Calu3 (cell line): ENCODE results near the gene LGR6. TPM values are rescaled to one million over a fixed set of nuclear protein-coding genes. Genes with fewer than 3 reads are reported as not detected.

Experiments
- BruUV-seq: library from RNA; stranded (reverse); fragments of 400-500 nt; replicated peaks from 2 replicates; lab custom pipeline; 2021; lab: Mats Ljungman, UMichigan
- CTCF ChIA-PET: fragments of 300-600 bp; sonication (Branson Sonifier 250); formaldehyde crosslinking; loops from one replicate; lab custom pipeline; 2022; ENCODE audit warnings: antibody characterized with exemption; lab: Charles Lee
- DNase-seq: peaks from one replicate; pipeline ENCODE4 v3.0.0; 2022
- H3K27ac Mint-ChIP-seq: one replicate; pipeline ENCODE4 v1.8.0; 2022; ENCODE audit warnings: mixed read lengths; ENCODE audit not compliant: unreplicated experiment
- H3K27me3 Mint-ChIP-seq: one replicate; pipeline ENCODE4 v1.8.0; 2022; ENCODE audit warnings: mixed read lengths; ENCODE audit not compliant: unreplicated experiment
- H3K36me3 Mint-ChIP-seq: one replicate; pipeline ENCODE4 v1.8.0; 2022; ENCODE audit warnings: mild to moderate bottlenecking, moderate library complexity, mixed read lengths; ENCODE audit not compliant: insufficient read depth, unreplicated experiment
- H3K4me1 Mint-ChIP-seq: one replicate; pipeline ENCODE4 v1.8.0; 2022; ENCODE audit warnings: mild to moderate bottlenecking, low read depth, mixed read lengths; ENCODE audit not compliant: unreplicated experiment
- H3K4me3 Mint-ChIP-seq: one replicate; pipeline ENCODE4 v1.8.0; 2022; ENCODE audit warnings: mild to moderate bottlenecking, low read depth, moderate library complexity, mixed read lengths; ENCODE audit not compliant: unreplicated experiment
- H3K9me3 Mint-ChIP-seq: one replicate; pipeline ENCODE4 v1.8.0; 2022; ENCODE audit warnings: low read depth, mixed read lengths; ENCODE audit not compliant: unreplicated experiment
- intact Hi-C: fragments of 100-400 bp; cut with micrococcal nuclease; formaldehyde crosslinking; loops from one replicate; pipeline ENCODE4 v1.10.0; 2022; ENCODE audit not compliant: unreplicated experiment
- total RNA-seq: library from RNA; stranded (reverse); gene quantifications from 2 replicates; pipeline ENCODE4 v1.2.3, GENCODE V29; 2022
- TF ChIP-seq, protein P1 (sequence below): fragments of 200-600 bp; IDR thresholded peaks from one replicate; pipeline ENCODE4 v1.8.0; 2022; ENCODE audit warnings: antibody characterized with exemption; ENCODE audit not compliant: unreplicated experiment

LGR6 gene
- total RNA-seq, 1 experiment from 2014 or later = not detected

DNA sequence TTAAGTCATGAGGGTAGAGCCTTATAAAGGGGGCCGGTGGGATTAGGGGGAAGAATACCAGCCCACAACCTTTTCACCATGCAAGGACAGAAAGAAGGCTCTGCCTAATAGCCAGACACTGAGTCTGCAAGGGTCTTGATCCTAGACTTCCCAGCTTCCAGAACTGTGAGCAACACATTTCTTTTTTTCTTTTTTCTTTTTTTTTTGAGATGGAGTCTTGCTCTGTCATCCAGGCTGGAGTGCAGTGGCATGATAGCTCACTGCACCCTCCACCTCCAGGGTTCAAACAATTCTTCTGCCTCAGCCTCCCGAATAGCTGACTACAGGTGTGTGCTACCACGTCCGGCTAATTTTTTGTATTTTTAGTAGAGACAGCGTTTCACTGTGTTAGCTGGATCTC is 47.3 kb upstream of the LGR6 start:
- TF ChIP-seq, protein P1, sequence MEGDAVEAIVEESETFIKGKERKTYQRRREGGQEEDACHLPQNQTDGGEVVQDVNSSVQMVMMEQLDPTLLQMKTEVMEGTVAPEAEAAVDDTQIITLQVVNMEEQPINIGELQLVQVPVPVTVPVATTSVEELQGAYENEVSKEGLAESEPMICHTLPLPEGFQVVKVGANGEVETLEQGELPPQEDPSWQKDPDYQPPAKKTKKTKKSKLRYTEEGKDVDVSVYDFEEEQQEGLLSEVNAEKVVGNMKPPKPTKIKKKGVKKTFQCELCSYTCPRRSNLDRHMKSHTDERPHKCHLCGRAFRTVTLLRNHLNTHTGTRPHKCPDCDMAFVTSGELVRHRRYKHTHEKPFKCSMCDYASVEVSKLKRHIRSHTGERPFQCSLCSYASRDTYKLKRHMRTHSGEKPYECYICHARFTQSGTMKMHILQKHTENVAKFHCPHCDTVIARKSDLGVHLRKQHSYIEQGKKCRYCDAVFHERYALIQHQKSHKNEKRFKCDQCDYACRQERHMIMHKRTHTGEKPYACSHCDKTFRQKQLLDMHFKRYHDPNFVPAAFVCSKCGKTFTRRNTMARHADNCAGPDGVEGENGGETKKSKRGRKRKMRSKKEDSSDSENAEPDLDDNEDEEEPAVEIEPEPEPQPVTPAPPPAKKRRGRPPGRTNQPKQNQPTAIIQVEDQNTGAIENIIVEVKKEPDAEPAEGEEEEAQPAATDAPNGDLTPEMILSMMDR = no peak
- H3K27ac Mint-ChIP-seq = no peak overlapping the region
- no TSS peak for BruUV-seq
- no peak overlapping the region for H3K4me3 Mint-ChIP-seq
- H3K36me3 Mint-ChIP-seq = peaks cover 28% of the 10 kb centered on the region
- H3K27me3 Mint-ChIP-seq = peaks cover 4% of the 10 kb centered on the region
- H3K9me3 Mint-ChIP-seq = no peaks in the 10 kb centered on the region
- H3K4me1 Mint-ChIP-seq = peaks cover 12% of the 10 kb centered on the region
- CTCF ChIA-PET = interaction anchor here (0.6 to 0.9 kb wide), 2 partner anchors 8 to 173 kb away, joined by 3 read pairs; no protein-coding TSS in a partner anchor
- no peak for DNase-seq
- intact Hi-C loops = no loop called here

DNA sequence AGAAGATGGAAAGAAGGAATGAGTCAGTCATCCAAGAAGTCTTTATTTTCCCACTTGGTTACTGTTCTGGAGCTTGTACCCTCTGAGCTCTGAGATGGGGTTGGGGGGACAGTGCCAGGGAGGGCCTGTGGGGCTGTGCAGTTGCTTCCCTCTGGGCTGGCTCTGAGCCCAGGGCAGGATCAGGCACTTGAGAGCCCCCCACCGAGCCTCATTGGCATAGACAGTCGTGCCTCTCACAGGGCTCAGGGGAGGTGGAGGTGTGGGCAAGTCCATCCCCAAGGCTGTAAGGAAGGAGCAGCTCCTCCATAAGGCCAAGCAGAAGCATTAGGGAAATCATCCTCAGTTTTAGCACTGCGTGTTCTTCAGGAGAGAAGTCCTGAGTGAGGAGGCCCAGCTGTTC is 46.6 kb upstream of the LGR6 start:
- Mint-ChIP-seq H3K27me3 (peaks cover 8% of the 10 kb centered on the region), H3K36me3 (peaks cover 28% of the 10 kb centered on the region), H3K9me3 (no peaks in the 10 kb centered on the region), H3K4me3 (no peak overlapping the region), H3K4me1 (peaks cover 12% of the 10 kb centered on the region), H3K27ac (no peak overlapping the region)
- CTCF ChIA-PET = interaction anchor here (0.6 kb wide), 1 partner anchor 348 kb away, joined by 5 read pairs; no protein-coding TSS in a partner anchor
- DNase-seq = no peak
- no TSS peak for BruUV-seq
- TF ChIP-seq, protein P1 = no peak
- intact Hi-C loops = no loop called here

DNA sequence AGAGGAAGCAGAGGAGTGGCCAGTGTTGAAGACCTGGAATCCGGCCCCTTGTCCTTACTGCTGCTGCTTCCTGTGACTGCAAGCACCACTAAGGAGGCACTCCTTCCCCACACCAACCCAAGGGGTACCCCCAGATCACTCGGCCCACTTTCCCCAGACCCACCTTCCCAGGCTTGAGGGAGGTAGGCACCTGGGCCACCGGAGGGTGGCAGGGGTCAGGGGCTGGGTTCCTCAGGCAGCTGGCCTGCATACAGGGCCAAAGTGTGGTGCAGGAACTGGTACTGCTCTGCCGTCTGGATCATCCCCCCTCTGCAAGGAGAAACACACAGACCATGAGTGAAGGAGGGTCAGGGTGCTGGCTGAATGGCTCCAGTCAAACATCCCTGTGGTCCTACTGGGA is 45.2 kb upstream of the LGR6 start:
- Mint-ChIP-seq H3K27ac (no peak overlapping the region), H3K4me1 (peaks cover 6% of the 10 kb centered on the region), H3K27me3 (peaks cover 8% of the 10 kb centered on the region), H3K4me3 (no peak overlapping the region), H3K36me3 (peaks cover 21% of the 10 kb centered on the region), H3K9me3 (no peaks in the 10 kb centered on the region)
- intact Hi-C loops = no loop called here
- BruUV-seq = no TSS peak
- DNase-seq = no peak
- TF ChIP-seq, protein P1 = no peak
- CTCF ChIA-PET = interaction anchor here (0.6 kb wide), 1 partner anchor 897 kb away, joined by 9 read pairs; no protein-coding TSS in a partner anchor

DNA sequence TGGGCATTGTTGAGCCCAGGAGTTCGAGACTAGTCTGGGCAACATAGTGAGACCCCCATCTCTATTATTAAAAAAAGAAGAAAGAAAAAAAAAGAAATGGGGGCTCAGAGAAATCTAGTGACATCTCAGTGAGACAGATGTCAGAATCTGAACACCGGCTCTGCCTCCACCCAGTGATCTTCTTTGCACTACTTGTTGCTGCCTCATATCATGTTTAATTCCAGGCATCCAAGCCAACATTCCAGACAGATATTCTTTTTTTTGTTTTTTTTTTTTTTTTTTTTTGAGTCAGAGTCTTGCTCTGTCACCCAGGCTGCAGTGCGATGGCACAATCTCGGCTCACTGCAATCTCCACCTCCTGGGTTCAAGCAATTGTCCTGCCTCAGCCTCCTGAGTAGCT is 44.0 kb upstream of the LGR6 start:
- intact Hi-C loops = no loop called here
- TF ChIP-seq, protein P1 = no peak
- H3K27ac Mint-ChIP-seq = no peak overlapping the region
- BruUV-seq = no TSS peak
- no peak overlapping the region for H3K4me3 Mint-ChIP-seq
- peaks cover 9% of the 10 kb centered on the region for H3K36me3 Mint-ChIP-seq
- peaks cover 8% of the 10 kb centered on the region for H3K27me3 Mint-ChIP-seq
- peaks cover 4% of the 10 kb centered on the region for H3K4me1 Mint-ChIP-seq
- no peak for DNase-seq
- no peaks in the 10 kb centered on the region for H3K9me3 Mint-ChIP-seq
- CTCF ChIA-PET = no interaction called here
